Measurements from ENCODE around the gene RSPH1.

The RSPH1 gene

DNA sequence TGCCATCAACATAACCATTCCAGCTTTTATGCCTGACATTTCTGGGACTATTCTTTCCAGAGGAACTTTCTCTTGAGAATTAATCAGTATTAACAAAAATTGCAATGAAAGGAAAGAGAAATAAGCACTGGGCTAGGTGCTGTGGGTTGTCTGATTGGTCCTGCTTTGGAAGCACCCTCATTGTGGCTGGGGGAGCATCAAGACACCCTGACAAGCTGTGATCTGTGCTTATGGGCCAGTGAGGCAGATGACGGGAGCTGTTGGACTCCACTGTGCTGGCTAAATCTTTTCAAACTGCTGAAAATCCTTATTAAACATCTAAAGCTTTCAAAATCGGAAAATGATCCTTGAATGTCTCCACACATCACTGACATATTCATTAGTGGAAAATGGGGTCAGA is 72.3 kb downstream of the RSPH1 start:
- DNase-seq: no peak

DNA sequence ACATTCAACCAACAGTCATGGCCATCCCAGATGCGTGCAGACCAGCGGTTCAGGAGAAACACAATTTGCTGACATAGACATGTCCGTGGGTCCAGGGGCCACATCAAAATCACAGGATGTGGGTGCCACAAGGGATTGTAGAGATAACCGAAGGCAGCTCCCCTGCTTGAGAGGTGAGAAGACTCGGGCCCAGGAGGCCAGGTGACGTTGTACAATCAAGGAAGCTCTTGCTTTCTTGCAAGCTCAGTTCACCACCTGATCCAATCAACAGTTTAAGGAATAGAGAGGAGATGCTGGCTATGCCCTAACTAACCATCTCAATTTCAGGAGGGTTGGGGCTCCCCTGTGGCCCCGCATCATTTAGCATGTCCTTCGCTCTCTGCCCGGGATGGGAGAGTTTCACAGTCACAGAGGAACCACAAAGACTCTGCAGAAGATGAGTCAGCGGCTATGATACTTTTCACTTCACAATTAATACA is 72.8 kb downstream of the RSPH1 start:
- peak in 1 of 6 experiments; percentile 15 for DNase-seq
